Mesenchymal stem cell (in vitro differentiated cells and primary cell): Measurements from ENCODE around the gene OR2A14.
"Not testable (repeated sequence)": the region's sequence is repeated elsewhere in the genome, so short reads cannot be mapped to it uniquely, and the experiment has no call there.

ENCODE experiments used
- DNase-seq: peaks from one replicate; pipeline ENCODE4 v3.0.0-alpha.2; 2013
- H2AFZ ChIP-seq: one replicate; pipeline ENCODE4 v1.6.1; 2013; ENCODE audit warnings: low read depth, mild to moderate bottlenecking, control low read depth, inconsistent platforms, low read length, moderate library complexity
- H2AK5ac ChIP-seq: 2 replicates; pipeline ENCODE4 v1.6.1; 2013; ENCODE audit warnings: low read length, moderate library complexity, mild to moderate bottlenecking, inconsistent platforms; ENCODE audit not compliant: severe bottlenecking
- H2BK120ac ChIP-seq: one replicate; pipeline ENCODE4 v1.6.1; 2013; ENCODE audit warnings: low read depth, mild to moderate bottlenecking, inconsistent platforms, low read length, moderate library complexity
- H2BK12ac ChIP-seq, 2 experiments: one replicate each; pipeline ENCODE4 v1.6.1; 2013; ENCODE audit warnings: inconsistent platforms in 2 of 2, low read length in 2 of 2, mild to moderate bottlenecking in 2 of 2, moderate library complexity in 2 of 2, control low read depth in 1 of 2
- H2BK15ac ChIP-seq: one replicate; pipeline ENCODE4 v1.6.1; 2013; ENCODE audit warnings: mild to moderate bottlenecking, low read depth, inconsistent platforms; ENCODE audit not compliant: poor library complexity, severe bottlenecking
- H2BK5ac ChIP-seq: 2 replicates; pipeline ENCODE4 v1.6.1; 2013; ENCODE audit warnings: low read depth, mild to moderate bottlenecking, low read length, control low read depth, inconsistent platforms; ENCODE audit not compliant: poor library complexity, severe bottlenecking
- H3K14ac ChIP-seq, 2 experiments: one replicate each; pipeline ENCODE4 v1.6.1; 2013; ENCODE audit warnings: inconsistent platforms in 2 of 2, low read length in 2 of 2, control low read depth in 1 of 2, mild to moderate bottlenecking in 1 of 2, moderate library complexity in 1 of 2
- H3K18ac ChIP-seq, 2 experiments: one replicate each; pipeline ENCODE4 v1.6.1; 2013; ENCODE audit warnings: inconsistent platforms in 2 of 2, low read length in 2 of 2, control low read depth in 1 of 2, low read depth in 1 of 2, mild to moderate bottlenecking in 1 of 2
- H3K23ac ChIP-seq, 2 experiments: one replicate each; pipeline ENCODE4 v1.6.1; 2013; ENCODE audit warnings: inconsistent platforms in 2 of 2, low read length in 2 of 2, mild to moderate bottlenecking in 2 of 2, moderate library complexity in 2 of 2, control low read depth in 1 of 2
- H3K27ac ChIP-seq: 2 replicates; pipeline ENCODE4 v1.5.1; 2013; ENCODE audit warnings: mild to moderate bottlenecking, moderate library complexity, low read length, control low read depth, inconsistent platforms; ENCODE audit not compliant: poor library complexity, severe bottlenecking
- H3K27me3 ChIP-seq, 2 experiments: 2 replicates each; pipeline versions ENCODE4 v1.6.1 to v1.7.0; 2013; ENCODE audit warnings: low read length in 2 of 2, mild to moderate bottlenecking in 2 of 2, moderate library complexity in 2 of 2, control low read depth in 1 of 2, inconsistent platforms in 1 of 2; ENCODE audit not compliant: control insufficient read depth in 1 of 2, insufficient read depth in 1 of 2
- H3K36me3 ChIP-seq, 2 experiments: 2 replicates each; pipeline versions ENCODE4 v1.6.1 to v1.7.0; 2013; ENCODE audit warnings: low read length in 2 of 2, control low read depth in 1 of 2, inconsistent platforms in 1 of 2, low read depth in 1 of 2, mild to moderate bottlenecking in 1 of 2; ENCODE audit not compliant: insufficient read depth in 2 of 2, control insufficient read depth in 1 of 2
- H3K4ac ChIP-seq, 2 experiments: one replicate each; pipeline ENCODE4 v1.6.1; 2013; ENCODE audit warnings: inconsistent platforms in 2 of 2, low read length in 2 of 2, mild to moderate bottlenecking in 2 of 2, moderate library complexity in 2 of 2, control low read depth in 1 of 2, low read depth in 1 of 2
- H3K4me1 ChIP-seq: 2 replicates; pipeline ENCODE4 v1.6.1; 2013; ENCODE audit warnings: low read depth, low read length, control low read depth; ENCODE audit not compliant: control insufficient read depth, insufficient read depth
- H3K4me2 ChIP-seq: 2 replicates; pipeline ENCODE4 v1.6.1; 2013; ENCODE audit warnings: low read length, mild to moderate bottlenecking, inconsistent platforms; ENCODE audit not compliant: poor library complexity, severe bottlenecking
- H3K4me3 ChIP-seq, 2 experiments: 2 replicates each; pipeline versions ENCODE4 v1.5.1 to v1.7.0; 2013; ENCODE audit warnings: low read length in 2 of 2, mild to moderate bottlenecking in 2 of 2, control low read depth in 1 of 2, low read depth in 1 of 2; ENCODE audit not compliant: insufficient read depth in 1 of 2
- H3K79me1 ChIP-seq: replicated peaks from 2 replicates; pipeline ENCODE4 v1.6.1; 2013; ENCODE audit warnings: mild to moderate bottlenecking, control low read depth, low read length, inconsistent platforms; ENCODE audit not compliant: poor library complexity, severe bottlenecking
- H3K9ac ChIP-seq: 2 replicates; pipeline ENCODE4 v1.7.0; 2013; ENCODE audit warnings: mild to moderate bottlenecking, low read length, moderate library complexity
- H3K9me3 ChIP-seq: 2 replicates; pipeline ENCODE4 v1.7.0; 2013; ENCODE audit warnings: mild to moderate bottlenecking, low read length; ENCODE audit not compliant: control insufficient read depth
- H4K8ac ChIP-seq: one replicate; pipeline ENCODE4 v1.6.1; 2013; ENCODE audit warnings: inconsistent platforms, mild to moderate bottlenecking, low read length, moderate library complexity
- H4K91ac ChIP-seq: one replicate; pipeline ENCODE4 v1.6.1; 2013; ENCODE audit warnings: mild to moderate bottlenecking, low read length, inconsistent platforms
- WGBS: methylation state at CpG from one replicate; pipeline ENCODE4 v1.1.7; 2013; ENCODE audit warnings: mixed read lengths; 5-methylcytosine and 5-hydroxymethylcytosine counted together

Gene OR2A14

DNA sequence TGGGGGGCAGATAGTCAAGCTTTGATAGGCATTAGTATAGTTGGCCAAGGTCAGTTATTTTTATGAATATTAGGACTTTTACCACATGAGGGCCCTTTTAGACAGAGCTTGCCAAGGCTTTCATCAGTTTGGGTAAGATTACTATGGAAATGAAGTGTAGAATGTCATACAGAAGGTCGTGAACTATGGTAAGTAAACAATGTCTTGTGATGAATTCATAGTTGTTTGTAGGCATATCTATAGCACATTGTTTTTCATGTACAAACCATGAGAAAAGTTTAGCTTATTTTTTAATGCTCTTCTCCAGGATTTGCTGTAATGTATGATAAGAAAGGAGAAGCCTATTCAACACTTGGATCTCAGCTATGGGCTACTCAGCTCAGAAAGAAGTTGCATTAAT, 9.3 kb upstream of the OR2A14 start:
- Histone ChIP-seq H3K18ac (no peak overlapping the region), H4K91ac (no peak overlapping the region), H3K4me3 (no peak overlapping the region), H3K9ac (no peak overlapping the region), H3K23ac (no peak overlapping the region), H2BK120ac (no peak overlapping the region), H2BK5ac (no peak overlapping the region), H3K14ac (no peak overlapping the region), H2BK15ac (no peak overlapping the region), H3K4me2 (no peak overlapping the region), H3K9me3 (no peaks in the 10 kb centered on the region), H2AK5ac (no peak overlapping the region), H3K27ac (no peak overlapping the region), H3K36me3 (no peaks in the 10 kb centered on the region), H4K8ac (no peak overlapping the region), H3K4ac (no peak overlapping the region), H3K27me3 (no peaks in the 10 kb centered on the region), H2AFZ (no peak overlapping the region), H3K4me1 (no peaks in the 10 kb centered on the region), H2BK12ac (no peak overlapping the region), H3K79me1 (no peaks in the 10 kb centered on the region)
- WGBS: 10% methylated on average over 1 of the region's 1 CpG
- DNase-seq: no peak

DNA sequence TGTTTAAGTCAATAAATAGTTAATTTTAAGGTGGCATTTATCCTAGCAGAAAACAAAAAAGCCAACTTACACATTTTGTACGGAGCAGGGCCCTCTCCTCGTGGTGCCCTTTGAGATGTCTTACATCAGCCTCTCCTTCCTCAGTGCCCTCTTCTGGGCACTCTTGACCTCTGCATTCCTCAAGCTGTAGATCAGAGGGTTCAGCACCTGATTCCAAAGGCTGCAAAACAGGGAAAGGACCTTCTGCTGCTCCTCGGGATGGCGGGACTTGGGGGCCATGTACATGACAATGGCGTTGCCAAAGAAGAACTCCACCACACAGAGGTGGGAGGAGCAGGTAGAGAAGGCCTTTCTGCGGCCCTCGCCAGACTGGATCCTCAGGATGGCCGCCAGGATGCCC, 4.6 kb upstream of the OR2A14 start:
- no peak overlapping the region for H2AK5ac ChIP-seq
- no peak overlapping the region for H3K18ac ChIP-seq
- H3K79me1 ChIP-seq: no peaks in the 10 kb centered on the region
- no peak overlapping the region for H3K4me3 ChIP-seq
- no peak overlapping the region for H3K4me2 ChIP-seq
- H3K36me3 ChIP-seq: no peaks in the 10 kb centered on the region
- H3K27me3 ChIP-seq: no peaks in the 10 kb centered on the region
- no peak overlapping the region for H2BK5ac ChIP-seq
- H2AFZ ChIP-seq: no peak overlapping the region
- WGBS: 75% methylated on average over 8 of the region's 8 CpGs
- no peak overlapping the region for H4K8ac ChIP-seq
- no peak for DNase-seq
- no peak overlapping the region for H2BK15ac ChIP-seq
- no peak overlapping the region for H3K4ac ChIP-seq
- no peaks in the 10 kb centered on the region for H3K9me3 ChIP-seq
- H3K9ac ChIP-seq: no peak overlapping the region
- H2BK120ac ChIP-seq: no peak overlapping the region
- H3K27ac ChIP-seq: no peak overlapping the region
- no peak overlapping the region for H3K23ac ChIP-seq
- H2BK12ac ChIP-seq: no peak overlapping the region
- no peaks in the 10 kb centered on the region for H3K4me1 ChIP-seq
- no peak overlapping the region for H4K91ac ChIP-seq
- no peak overlapping the region for H3K14ac ChIP-seq

DNA sequence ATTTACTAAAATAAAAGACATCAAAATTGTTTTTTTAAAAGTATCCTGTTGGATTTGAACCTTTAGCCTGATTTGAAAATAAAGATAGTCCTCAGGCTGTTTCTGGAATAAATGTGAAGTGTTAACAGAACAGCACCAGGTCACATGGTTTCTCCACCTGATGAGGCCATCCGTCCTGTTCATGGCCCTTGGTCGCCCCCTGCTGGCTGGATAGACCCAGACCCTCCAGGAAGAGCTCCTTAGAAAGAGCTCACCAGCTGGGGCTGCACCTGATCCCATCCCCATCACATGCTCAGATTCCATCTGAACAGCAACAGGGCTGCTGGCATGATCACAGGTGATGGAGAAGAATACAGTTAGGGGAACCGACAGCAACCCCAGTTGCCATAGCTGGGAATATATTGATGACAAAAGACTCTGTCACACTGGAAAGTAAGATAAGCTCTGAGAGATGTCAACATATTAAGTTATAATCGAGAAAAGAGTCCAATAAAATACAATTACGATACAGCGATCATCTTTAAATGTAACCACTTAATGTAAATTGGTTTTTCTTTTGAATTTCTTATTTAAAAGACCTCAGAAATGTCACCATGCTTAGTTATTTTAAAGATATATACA, 4.8 kb downstream of the OR2A14 start:
- H2BK120ac ChIP-seq: no peak overlapping the region
- WGBS: 0% methylated on average over 3 of the region's 6 CpGs
- no peak overlapping the region for H2BK12ac ChIP-seq
- H2BK15ac ChIP-seq: no peak overlapping the region
- H3K79me1 ChIP-seq: no peaks in the 10 kb centered on the region
- H3K36me3 ChIP-seq: no peaks in the 10 kb centered on the region
- H3K9me3 ChIP-seq: no peaks in the 10 kb centered on the region
- DNase-seq: peak; percentile 78
- no peak overlapping the region for H4K91ac ChIP-seq
- no peak overlapping the region for H3K23ac ChIP-seq
- no peaks in the 10 kb centered on the region for H3K27me3 ChIP-seq
- H2AK5ac ChIP-seq: no peak overlapping the region
- H3K14ac ChIP-seq: no peak overlapping the region
- H3K9ac ChIP-seq: no peak overlapping the region
- H2AFZ ChIP-seq: no peak overlapping the region
- no peak overlapping the region for H2BK5ac ChIP-seq
- no peak overlapping the region for H3K27ac ChIP-seq
- H3K4ac ChIP-seq: no peak overlapping the region
- H3K18ac ChIP-seq: no peak overlapping the region
- no peaks in the 10 kb centered on the region for H3K4me1 ChIP-seq
- no peak overlapping the region for H3K4me2 ChIP-seq
- no peak overlapping the region for H4K8ac ChIP-seq
- H3K4me3 ChIP-seq: no peak overlapping the region

DNA sequence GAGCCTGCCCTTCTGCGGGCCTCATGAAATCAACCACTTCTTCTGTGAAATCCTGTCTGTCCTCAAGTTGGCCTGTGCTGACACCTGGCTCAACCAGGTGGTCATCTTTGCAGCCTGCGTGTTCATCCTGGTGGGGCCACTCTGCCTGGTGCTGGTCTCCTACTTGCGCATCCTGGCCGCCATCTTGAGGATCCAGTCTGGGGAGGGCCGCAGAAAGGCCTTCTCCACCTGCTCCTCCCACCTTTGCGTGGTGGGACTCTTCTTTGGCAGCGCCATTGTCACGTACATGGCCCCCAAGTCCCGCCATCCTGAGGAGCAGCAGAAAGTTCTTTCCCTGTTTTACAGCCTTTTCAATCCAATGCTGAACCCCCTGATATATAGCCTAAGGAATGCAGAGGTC, 6.6 kb downstream of the OR2A14 start:
- 87% methylated on average over 9 of the region's 9 CpGs for WGBS
- H4K8ac ChIP-seq, DNase-seq, H3K4ac ChIP-seq, H3K4me1 ChIP-seq, H2BK120ac ChIP-seq, H3K23ac ChIP-seq, H3K14ac ChIP-seq, H2BK12ac ChIP-seq, H2AFZ ChIP-seq, H3K9me3 ChIP-seq, H3K36me3 ChIP-seq, H2BK5ac ChIP-seq, H3K18ac ChIP-seq, H3K27ac ChIP-seq, H2AK5ac ChIP-seq, H3K4me3 ChIP-seq, H4K91ac ChIP-seq, H3K4me2 ChIP-seq, H3K27me3 ChIP-seq, H3K79me1 ChIP-seq, H2BK15ac ChIP-seq, H3K9ac ChIP-seq: not testable (repeated sequence)
